ENCODE data around the gene CDK1. TPM values are rescaled to one million over a fixed set of nuclear protein-coding genes. Genes with fewer than 3 reads are reported as not detected.
A peak's percentile ranks its signal among the peaks of the same experiment; 100 is the strongest.
"Not testable (repeated sequence)": the region's sequence is repeated elsewhere in the genome, so short reads cannot be mapped to it uniquely, and the experiment has no call there.

The CDK1 gene
- total and polyA plus RNA-seq, 5 donors from 2014 or later: 2.1 to 7.8 (median 3.6) TPM

DNA sequence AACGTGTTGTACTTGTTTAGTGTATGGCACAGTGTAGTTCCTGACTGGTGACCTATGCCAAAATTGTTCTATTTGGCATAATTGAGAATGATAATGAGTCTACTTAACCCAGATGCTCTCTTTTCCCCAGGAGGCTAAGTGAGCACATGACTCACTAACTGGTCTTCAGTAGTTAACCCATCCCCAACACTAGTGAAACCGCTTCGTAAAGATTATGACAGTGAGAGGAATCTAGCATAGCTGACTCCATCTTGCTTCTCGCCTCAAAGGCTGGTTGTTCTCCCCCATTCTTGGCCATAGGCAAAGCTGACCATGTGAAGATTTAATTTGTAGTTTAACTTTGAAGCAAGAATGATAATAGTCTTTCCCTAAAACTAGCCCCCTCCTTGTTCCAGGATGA, 47.2 kb downstream of the CDK1 start:
- Histone ChIP-seq H3K9me3 (ENCODE audit: control insufficient read depth in 2 of 2, low read length in 2 of 2) (no peaks in the 10 kb centered on the region), H3K27ac (ENCODE audit: insufficient read depth, low read length, poor library complexity, severe bottlenecking) (no peak overlapping the region), H3K4me3 (ENCODE audit: low read depth, low read length) (no peak overlapping the region), H3K27me3 (ENCODE audit: control insufficient read depth, insufficient read depth, low read length) (peaks cover 5% of the 10 kb centered on the region), H3K4me1 (ENCODE audit: control insufficient read depth, insufficient read depth, low read length, poor library complexity, severe bottlenecking) (no peaks in the 10 kb centered on the region), H3K36me3 (ENCODE audit: control insufficient read depth, insufficient read depth, low read length) (no peaks in the 10 kb centered on the region)
- Mint-ChIP-seq H3K27me3 (no peaks in the 10 kb centered on the region), H3K27ac (no peak overlapping the region), H3K9me3 (peaks cover 0 to 2% (median 0%) of the 10 kb centered on the region in 7 donors), H3K4me3 (no peak overlapping the region), H3K36me3 (no peaks in the 10 kb centered on the region), H3K4me1 (peaks cover 0 to 3% (median 2%) of the 10 kb centered on the region in 4 donors)
- ATAC-seq (ENCODE audit: low read depth in 2 of 2) (no peak), DNase-seq (no peak)

DNA sequence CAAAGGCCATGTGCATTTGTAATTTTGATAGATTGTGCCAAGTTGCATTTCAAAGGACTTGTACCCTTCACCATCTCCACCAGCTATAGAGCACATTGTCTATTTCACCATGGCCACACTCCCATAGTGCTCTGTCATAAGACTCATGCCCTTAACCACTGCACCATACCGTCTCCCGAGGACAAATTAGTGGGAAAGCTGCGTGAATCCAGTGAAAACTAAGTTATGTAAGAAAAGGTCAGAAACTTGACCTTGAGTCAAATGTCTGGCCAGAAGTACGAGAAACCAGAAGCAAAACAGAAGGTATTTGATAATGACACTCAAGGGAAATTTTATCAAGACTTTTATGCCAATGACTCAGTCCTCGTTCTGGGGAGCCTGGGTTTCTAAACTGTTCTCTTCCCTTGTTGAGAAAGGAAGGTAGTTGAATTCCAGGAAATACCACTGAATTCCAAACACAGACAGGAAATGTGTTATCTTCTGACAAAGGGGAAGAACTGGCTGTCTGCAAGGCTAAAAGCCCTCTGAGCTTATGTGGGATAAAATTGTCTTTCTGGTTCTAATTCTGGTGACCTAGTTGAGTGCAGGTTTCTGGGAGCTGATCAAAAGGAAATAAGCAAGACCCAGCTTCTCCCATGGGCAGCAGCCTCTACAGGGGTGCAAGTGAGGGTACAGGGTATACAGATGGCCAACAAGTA, 49.7 kb downstream of the CDK1 start:
- H3K4me1 Mint-ChIP-seq: peaks cover 0 to 3% (median 0%) of the 10 kb centered on the region in 4 donors
- Histone ChIP-seq H3K27ac (ENCODE audit: insufficient read depth, low read length, poor library complexity, severe bottlenecking) (no peak overlapping the region), H3K4me1 (ENCODE audit: control insufficient read depth, insufficient read depth, low read length, poor library complexity, severe bottlenecking) (no peaks in the 10 kb centered on the region), H3K27me3 (ENCODE audit: control insufficient read depth, insufficient read depth, low read length) (peaks cover 7% of the 10 kb centered on the region), H3K4me3 (ENCODE audit: low read depth, low read length) (no peak overlapping the region), H3K9me3 (ENCODE audit: control insufficient read depth in 2 of 2, low read length in 2 of 2) (no peaks in the 10 kb centered on the region), H3K36me3 (ENCODE audit: control insufficient read depth, insufficient read depth, low read length) (no peaks in the 10 kb centered on the region)
- no peaks in the 10 kb centered on the region for H3K36me3 Mint-ChIP-seq
- no peak overlapping the region for H3K4me3 Mint-ChIP-seq
- ATAC-seq (ENCODE audit: low read depth in 2 of 2) (no peak), DNase-seq (peak in 1 of 3 donors; percentile 17)
- no peaks in the 10 kb centered on the region for H3K27me3 Mint-ChIP-seq
- no peak overlapping the region for H3K27ac Mint-ChIP-seq
- H3K9me3 Mint-ChIP-seq: peaks cover 0 to 2% (median 0%) of the 10 kb centered on the region in 7 donors

GRCh38 chr10:60828489-60828852, 50.2 kb downstream of the CDK1 start:
- peaks cover 0 to 3% (median 0%) of the 10 kb centered on the region in 4 donors for H3K4me1 Mint-ChIP-seq
- DNase-seq: no peak

GRCh38 chr10:60832136-60832535, 53.9 kb downstream of the CDK1 start:
- H3K9me3 ChIP-seq (ENCODE audit: control insufficient read depth in 2 of 2, low read length in 2 of 2); H3K27me3 ChIP-seq (ENCODE audit: control insufficient read depth, insufficient read depth, low read length); H3K4me3 ChIP-seq (ENCODE audit: low read depth, low read length); ATAC-seq (ENCODE audit: low read depth in 2 of 2); H3K27ac ChIP-seq (ENCODE audit: insufficient read depth, low read length, poor library complexity, severe bottlenecking); H3K27ac Mint-ChIP-seq; H3K4me1 Mint-ChIP-seq; H3K4me3 Mint-ChIP-seq; H3K27me3 Mint-ChIP-seq; H3K36me3 ChIP-seq (ENCODE audit: control insufficient read depth, insufficient read depth, low read length); H3K36me3 Mint-ChIP-seq; H3K9me3 Mint-ChIP-seq; DNase-seq; H3K4me1 ChIP-seq (ENCODE audit: control insufficient read depth, insufficient read depth, low read length, poor library complexity, severe bottlenecking): not testable (repeated sequence)

More at GRCh38 chr10:60828489-60828852, 50.2 kb downstream of the CDK1 start:
- no peaks in the 10 kb centered on the region for H3K4me1 ChIP-seq (ENCODE audit: control insufficient read depth, insufficient read depth, low read length, poor library complexity, severe bottlenecking)
- H3K9me3 ChIP-seq (ENCODE audit: control insufficient read depth in 2 of 2, low read length in 2 of 2): no peaks in the 10 kb centered on the region
- peaks cover 0 to 2% (median 0%) of the 10 kb centered on the region in 7 donors for H3K9me3 Mint-ChIP-seq
- no peak for ATAC-seq (ENCODE audit: low read depth in 2 of 2)
- peaks cover 7% of the 10 kb centered on the region for H3K27me3 ChIP-seq (ENCODE audit: control insufficient read depth, insufficient read depth, low read length)
- no peak overlapping the region for H3K27ac ChIP-seq (ENCODE audit: insufficient read depth, low read length, poor library complexity, severe bottlenecking)
- no peak overlapping the region for H3K4me3 Mint-ChIP-seq
- no peaks in the 10 kb centered on the region for H3K36me3 Mint-ChIP-seq
- no peaks in the 10 kb centered on the region for H3K36me3 ChIP-seq (ENCODE audit: control insufficient read depth, insufficient read depth, low read length)
- peaks cover 2% of the 10 kb centered on the region for H3K27me3 Mint-ChIP-seq
- H3K4me3 ChIP-seq (ENCODE audit: low read depth, low read length): no peak overlapping the region
- no peak overlapping the region for H3K27ac Mint-ChIP-seq

GRCh38 chr10:60834401-60834800, 56.1 kb downstream of the CDK1 start:
- H3K4me1 ChIP-seq (ENCODE audit: control insufficient read depth, insufficient read depth, low read length, poor library complexity, severe bottlenecking): no peaks in the 10 kb centered on the region
- peaks cover 19% of the 10 kb centered on the region for H3K27me3 Mint-ChIP-seq
- H3K9me3 ChIP-seq (ENCODE audit: control insufficient read depth in 2 of 2, low read length in 2 of 2): no peaks in the 10 kb centered on the region
- peaks cover 2% of the 10 kb centered on the region for H3K27me3 ChIP-seq (ENCODE audit: control insufficient read depth, insufficient read depth, low read length)
- no peaks in the 10 kb centered on the region for H3K36me3 Mint-ChIP-seq
- no peaks in the 10 kb centered on the region for H3K36me3 ChIP-seq (ENCODE audit: control insufficient read depth, insufficient read depth, low read length)
- H3K27ac ChIP-seq (ENCODE audit: insufficient read depth, low read length, poor library complexity, severe bottlenecking): no peak overlapping the region
- peaks cover 0 to 3% (median 0%) of the 10 kb centered on the region in 7 donors for H3K9me3 Mint-ChIP-seq
- DNase-seq (no peak), ATAC-seq (ENCODE audit: low read depth in 2 of 2) (no peak)
- H3K27ac Mint-ChIP-seq: no peak overlapping the region
- H3K4me1 Mint-ChIP-seq: no peaks in the 10 kb centered on the region
- H3K4me3 ChIP-seq (ENCODE audit: low read depth, low read length): no peak overlapping the region
- H3K4me3 Mint-ChIP-seq: no peak overlapping the region

DNA sequence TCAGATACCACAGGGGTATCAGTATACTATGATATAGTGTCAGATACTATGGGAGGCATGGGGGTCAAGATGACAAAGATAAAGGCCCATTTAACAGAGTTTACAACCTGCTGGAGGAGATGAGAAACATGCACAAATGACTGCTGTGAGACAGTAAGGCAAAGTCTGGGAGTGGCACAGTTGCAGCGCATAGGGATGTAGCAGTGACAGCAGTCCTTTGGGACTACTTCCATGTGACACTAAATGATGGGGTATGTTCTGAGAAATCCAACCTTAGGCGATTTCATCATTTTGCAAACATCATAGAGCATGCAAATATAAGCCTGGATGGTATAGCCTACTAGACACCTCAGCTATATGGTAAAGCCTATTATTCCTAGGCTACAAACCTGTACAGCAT, 56.8 kb downstream of the CDK1 start:
- no peaks in the 10 kb centered on the region for H3K36me3 ChIP-seq (ENCODE audit: control insufficient read depth, insufficient read depth, low read length)
- H3K9me3 ChIP-seq (ENCODE audit: control insufficient read depth in 2 of 2, low read length in 2 of 2): no peaks in the 10 kb centered on the region
- H3K27me3 ChIP-seq (ENCODE audit: control insufficient read depth, insufficient read depth, low read length): peaks cover 2% of the 10 kb centered on the region
- no peak overlapping the region for H3K27ac Mint-ChIP-seq
- H3K4me3 ChIP-seq (ENCODE audit: low read depth, low read length): no peak overlapping the region
- DNase-seq (no peak), ATAC-seq (ENCODE audit: low read depth in 2 of 2) (no peak)
- H3K4me1 Mint-ChIP-seq: no peaks in the 10 kb centered on the region
- peaks cover 19% of the 10 kb centered on the region for H3K27me3 Mint-ChIP-seq
- no peak overlapping the region for H3K27ac ChIP-seq (ENCODE audit: insufficient read depth, low read length, poor library complexity, severe bottlenecking)
- H3K9me3 Mint-ChIP-seq: peaks cover 0 to 3% (median 0%) of the 10 kb centered on the region in 7 donors
- no peak overlapping the region for H3K4me3 Mint-ChIP-seq
- H3K36me3 Mint-ChIP-seq: no peaks in the 10 kb centered on the region
- H3K4me1 ChIP-seq (ENCODE audit: control insufficient read depth, insufficient read depth, low read length, poor library complexity, severe bottlenecking): no peaks in the 10 kb centered on the region

DNA sequence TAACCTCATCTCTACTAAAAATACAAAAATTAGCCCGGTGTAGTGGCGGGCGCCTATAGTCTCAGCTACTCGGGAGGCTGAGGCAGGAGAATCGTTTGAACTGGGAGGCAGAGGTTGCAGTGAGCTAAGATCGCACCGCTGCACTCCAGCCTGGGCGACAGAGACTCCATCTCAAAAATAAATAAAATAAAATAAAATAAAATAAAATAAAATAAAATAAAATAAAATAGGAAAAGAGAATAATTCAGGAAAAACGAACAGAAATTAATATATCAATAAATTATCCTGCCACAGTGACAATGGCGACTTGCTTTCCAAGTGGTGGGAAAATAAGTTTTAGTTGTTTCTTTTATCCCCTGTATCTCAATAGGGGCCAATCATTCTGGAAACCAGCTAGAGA, 62.9 kb downstream of the CDK1 start:
- not testable (repeated sequence) for DNase-seq; H3K4me3 Mint-ChIP-seq; H3K27ac Mint-ChIP-seq; H3K27me3 ChIP-seq (ENCODE audit: control insufficient read depth, insufficient read depth, low read length); H3K9me3 ChIP-seq (ENCODE audit: control insufficient read depth in 2 of 2, low read length in 2 of 2); H3K27ac ChIP-seq (ENCODE audit: insufficient read depth, low read length, poor library complexity, severe bottlenecking); H3K36me3 ChIP-seq (ENCODE audit: control insufficient read depth, insufficient read depth, low read length); H3K4me3 ChIP-seq (ENCODE audit: low read depth, low read length); ATAC-seq (ENCODE audit: low read depth in 2 of 2); H3K36me3 Mint-ChIP-seq; H3K4me1 ChIP-seq (ENCODE audit: control insufficient read depth, insufficient read depth, low read length, poor library complexity, severe bottlenecking); H3K9me3 Mint-ChIP-seq; H3K4me1 Mint-ChIP-seq
- H3K27me3 Mint-ChIP-seq: peaks cover 29% of the 10 kb centered on the region

- Mint-ChIP-seq H3K36me3 (no peaks in the 10 kb centered on the region), H3K9me3 (peaks cover 0 to 2% (median 0%) of the 10 kb centered on the region in 7 donors), H3K4me3 (no peak overlapping the region), H3K27me3 (peaks cover 25% of the 10 kb centered on the region), H3K27ac (no peak overlapping the region), H3K4me1 (no peaks in the 10 kb centered on the region)
- Histone ChIP-seq H3K4me1 (ENCODE audit: control insufficient read depth, insufficient read depth, low read length, poor library complexity, severe bottlenecking) (no peaks in the 10 kb centered on the region), H3K27ac (ENCODE audit: insufficient read depth, low read length, poor library complexity, severe bottlenecking) (no peak overlapping the region), H3K27me3 (ENCODE audit: control insufficient read depth, insufficient read depth, low read length) (peaks cover 2% of the 10 kb centered on the region), H3K9me3 (ENCODE audit: control insufficient read depth in 2 of 2, low read length in 2 of 2) (no peaks in the 10 kb centered on the region), H3K4me3 (ENCODE audit: low read depth, low read length) (no peak overlapping the region), H3K36me3 (ENCODE audit: control insufficient read depth, insufficient read depth, low read length) (no peaks in the 10 kb centered on the region)
- no peak for ATAC-seq (ENCODE audit: low read depth in 2 of 2)
- no peak for DNase-seq
Observed at GRCh38 chr10:60842694-60843093, 64.4 kb downstream of the CDK1 start.
